ENCODE data around the gene TBCK.
"Not testable (repeated sequence)": the region's sequence is repeated elsewhere in the genome, so short reads cannot be mapped to it uniquely, and the experiment has no call there.

TBCK gene

DNA sequence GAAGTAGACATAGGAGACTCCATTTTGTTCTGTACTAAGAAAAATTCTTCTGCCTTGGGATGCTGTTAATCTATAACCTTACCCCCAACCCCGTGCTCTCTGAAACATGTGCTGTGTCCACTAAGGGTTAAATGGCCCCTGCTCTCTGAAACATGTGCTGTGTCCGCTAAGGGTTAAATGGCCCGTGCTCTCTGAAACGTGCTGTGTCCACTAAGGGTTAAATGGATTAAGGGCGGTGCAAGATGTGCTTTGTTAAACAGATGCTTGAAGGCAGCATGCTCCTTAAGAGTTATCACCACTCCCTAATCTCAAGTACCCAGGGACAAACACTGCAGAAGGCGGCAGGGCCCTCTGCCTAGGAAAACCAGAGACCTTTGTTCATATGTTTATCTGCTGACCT, 5.8 kb upstream of the TBCK start:
- not testable (repeated sequence) for DNase-seq (ENCODE audit: low spot score)

DNA sequence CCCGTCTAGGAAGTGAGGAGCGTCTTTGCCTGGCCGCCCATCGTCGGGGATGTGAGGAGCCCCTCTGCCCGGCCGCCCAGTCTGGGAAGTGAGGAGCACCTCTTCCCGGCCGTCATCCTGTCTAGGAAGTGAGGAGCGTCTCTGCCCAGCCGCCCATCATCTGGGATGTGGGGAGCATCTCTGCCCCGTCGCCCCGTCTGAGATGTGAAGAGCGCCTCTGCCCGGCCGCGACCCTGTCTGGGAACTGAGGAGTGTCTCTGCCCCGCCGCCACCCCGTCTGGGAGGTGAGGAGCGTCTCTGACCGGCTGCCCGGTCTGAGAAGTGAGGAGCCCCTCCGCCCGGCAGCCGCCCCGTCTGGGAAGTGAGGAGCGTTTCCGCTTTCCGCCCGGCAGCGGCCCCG, 5.2 kb upstream of the TBCK start:
- not testable (repeated sequence) for DNase-seq (ENCODE audit: low spot score)

DNA sequence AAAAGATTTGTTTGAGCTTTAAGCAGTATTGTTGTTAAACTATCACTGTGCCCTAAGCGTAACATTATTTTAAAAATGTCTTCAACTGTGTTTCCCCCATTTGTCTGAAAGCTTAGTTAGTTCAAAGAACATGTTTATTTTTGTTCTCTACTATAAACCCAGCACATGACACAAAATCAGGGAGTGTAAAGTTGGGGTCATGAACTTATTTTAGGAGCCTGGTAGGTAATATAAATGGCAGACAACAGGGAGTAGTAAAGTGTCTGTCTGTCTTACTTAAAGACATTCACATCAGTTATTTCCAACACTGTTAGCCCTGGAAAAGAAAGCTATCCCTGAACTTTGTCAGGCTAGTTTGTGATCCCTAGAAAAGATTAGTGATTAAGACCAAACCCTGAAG, 4.2 kb upstream of the TBCK start:
- DNase-seq (ENCODE audit: low spot score), result no peak

DNA sequence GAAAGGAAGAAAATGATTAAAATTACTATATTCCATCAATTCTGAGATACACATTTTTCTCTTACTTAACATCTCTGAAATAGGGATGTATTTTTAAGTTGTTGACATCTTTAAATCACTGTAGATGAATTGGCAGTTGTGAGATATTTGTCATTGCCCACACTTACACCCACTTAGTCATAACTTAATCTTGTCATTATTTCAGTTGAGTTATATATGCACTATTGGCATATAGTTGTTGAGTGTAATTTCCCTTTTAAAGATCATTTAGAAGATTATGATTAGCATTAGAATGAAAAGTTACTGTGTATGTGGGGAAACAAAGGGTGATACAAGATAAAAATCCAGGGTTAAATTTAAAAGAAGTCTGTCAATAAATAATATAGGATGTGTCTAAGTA, 2.5 kb upstream of the TBCK start:
- DNase-seq (ENCODE audit: low spot score), result no peak

DNA sequence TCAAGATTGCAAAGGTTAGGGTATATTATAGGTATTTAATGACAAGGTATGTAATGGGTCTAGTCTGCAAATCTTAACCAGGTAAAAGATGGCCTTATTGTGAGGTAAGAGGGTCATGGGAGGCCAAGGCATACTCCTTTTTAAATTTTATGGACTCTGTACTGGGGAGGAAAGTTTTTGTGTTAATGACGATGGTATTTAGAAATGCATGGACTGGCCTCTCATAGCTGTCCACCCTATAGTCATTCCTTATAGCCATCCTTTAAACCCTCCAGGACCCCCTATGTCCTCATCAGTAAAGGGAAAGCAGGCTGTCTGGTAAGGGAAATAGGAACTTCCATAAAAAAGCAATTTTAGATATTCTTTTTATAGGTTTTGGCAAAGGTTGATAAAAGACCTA, 1.8 kb upstream of the TBCK start:
- DNase-seq (ENCODE audit: low spot score), result no peak

DNA sequence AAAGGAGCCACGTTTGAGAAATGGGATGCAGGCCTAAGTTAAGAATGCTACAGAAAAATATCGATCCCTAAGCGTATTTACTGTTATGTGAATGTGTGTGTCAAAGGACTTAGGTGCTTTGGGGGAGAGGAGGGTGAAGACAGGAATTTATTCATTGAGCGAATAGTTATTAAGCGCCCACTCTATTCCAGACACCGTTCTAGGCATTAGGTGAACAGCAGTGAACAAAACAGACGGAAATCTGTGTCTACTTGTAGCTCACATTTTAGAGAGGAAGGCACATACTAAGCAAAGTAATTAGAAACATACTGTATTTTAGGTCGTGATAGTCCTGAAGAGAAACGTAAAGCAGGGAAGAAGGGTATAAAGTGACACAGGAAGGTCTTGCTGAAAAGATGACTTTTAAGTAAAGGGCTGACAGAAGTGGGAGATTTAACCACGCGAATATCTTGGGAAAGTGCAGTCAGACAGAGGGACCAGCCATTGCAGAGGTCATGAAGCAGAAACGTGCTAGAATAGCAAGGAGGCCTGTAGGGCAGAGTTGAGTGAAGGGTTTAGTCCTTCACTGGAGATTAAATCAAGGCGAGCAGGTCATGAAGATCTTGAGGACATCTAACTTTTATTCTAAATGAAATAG, 882 bp upstream of the TBCK start:
- no peak for DNase-seq (ENCODE audit: low spot score)

DNA sequence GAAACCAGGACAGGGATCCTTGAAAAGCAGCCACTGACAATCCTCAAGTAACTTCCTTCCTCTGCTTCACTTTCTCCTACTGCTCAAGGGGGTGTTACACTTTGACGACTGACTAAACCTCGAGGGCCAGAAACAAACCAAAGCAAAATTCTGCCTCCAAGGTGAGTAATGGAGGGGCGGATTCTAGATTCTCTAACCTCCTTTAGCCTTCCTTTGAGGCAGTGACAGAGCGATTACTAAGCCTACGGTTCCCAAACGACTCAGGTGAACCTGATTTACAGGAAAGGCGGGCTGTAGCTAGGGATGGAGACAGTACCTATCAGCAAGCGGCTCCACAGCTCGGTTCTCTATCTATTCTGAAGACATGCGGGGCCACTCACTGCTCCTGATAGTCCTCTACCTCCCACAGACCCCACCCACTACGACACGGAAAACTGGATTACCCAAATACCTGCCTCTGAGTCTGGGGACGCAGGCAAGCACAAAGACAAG, 487 bp downstream of the TBCK start:
- DNase-seq (ENCODE audit: low spot score), result peak; percentile 18

DNA sequence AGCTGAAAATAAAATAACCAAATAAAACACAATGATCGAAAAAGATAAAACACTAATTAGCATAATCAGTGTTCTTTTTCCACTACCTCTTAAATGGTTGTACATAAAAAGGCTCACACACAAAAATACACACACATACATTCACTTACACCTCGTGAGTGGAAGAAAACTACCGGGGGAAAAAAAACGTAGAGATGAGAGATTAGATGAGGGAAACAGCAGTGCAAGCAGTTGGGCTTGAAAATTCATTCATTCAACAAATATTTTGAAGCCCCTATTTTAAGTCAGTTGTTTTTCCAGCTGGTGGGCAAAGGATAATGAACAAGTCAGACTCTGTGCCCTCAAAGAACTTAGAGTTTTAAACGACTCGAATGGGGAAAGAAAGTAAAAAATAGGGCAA, 1.0 kb downstream of the TBCK start:
- no peak for DNase-seq (ENCODE audit: low spot score)

DNA sequence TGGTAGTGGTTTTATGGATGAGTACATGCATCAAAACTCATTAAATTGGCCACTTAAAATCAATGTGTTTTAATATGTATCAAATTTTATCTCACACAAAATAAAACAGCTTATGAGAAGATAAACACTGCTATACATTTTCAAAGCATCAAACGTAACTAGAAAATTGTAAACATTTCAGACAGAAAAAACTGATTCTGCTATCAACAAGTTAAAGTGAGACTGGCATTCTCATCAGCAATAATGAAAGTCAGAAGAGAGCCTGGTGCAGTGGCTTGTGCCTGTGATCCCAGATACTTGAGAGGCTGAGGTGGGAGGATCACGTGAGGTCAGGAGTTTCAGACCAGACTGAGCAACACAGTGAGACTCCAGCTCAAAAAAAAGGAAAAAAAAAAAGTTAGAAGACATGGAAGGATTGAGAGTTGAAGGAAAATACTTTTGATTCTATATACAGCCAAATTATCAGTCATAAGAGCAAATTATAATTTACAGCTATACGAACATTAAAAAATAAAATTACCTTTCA, 2.9 kb downstream of the TBCK start:
- DNase-seq (ENCODE audit: low spot score), result no peak

DNA sequence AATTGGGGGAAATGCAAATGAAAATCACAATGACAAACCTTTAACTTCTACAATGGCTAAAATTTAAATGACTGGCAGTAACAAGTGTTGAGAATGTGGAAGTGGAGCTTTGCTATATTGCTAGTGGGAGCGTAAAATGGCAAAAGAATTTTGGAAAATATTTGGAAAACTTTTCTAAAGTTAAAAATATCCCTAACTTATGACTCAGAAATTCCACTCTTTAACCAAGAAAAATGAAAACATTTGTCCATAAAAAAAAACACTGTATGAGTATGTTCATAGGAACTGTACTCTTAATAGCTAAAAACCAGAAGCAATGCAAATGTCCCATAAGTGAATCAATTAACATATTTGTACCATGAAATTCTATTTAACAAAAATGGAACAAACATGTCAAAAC, 3.6 kb downstream of the TBCK start:
- peak; percentile 12 for DNase-seq (ENCODE audit: low spot score)

DNA sequence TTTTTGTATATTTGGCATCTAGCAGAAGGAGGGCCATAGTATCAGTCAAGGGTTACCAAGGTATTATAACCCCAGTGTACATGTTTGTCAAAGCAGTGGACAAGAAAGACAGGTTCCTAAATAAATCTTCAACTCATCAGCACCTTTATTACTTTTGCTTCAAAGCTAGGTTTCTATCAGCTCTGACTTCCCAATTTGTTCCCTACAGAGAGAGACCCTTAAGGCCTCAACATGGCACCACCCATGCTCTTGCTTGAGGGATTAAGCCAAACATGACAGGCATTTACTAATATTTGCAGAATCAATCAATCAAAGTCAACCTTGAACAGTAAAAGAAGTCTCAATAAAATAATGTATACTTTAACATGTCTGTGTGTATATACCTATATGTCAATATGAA, 9.4 kb downstream of the TBCK start:
- no peak for DNase-seq (ENCODE audit: low spot score)

DNA sequence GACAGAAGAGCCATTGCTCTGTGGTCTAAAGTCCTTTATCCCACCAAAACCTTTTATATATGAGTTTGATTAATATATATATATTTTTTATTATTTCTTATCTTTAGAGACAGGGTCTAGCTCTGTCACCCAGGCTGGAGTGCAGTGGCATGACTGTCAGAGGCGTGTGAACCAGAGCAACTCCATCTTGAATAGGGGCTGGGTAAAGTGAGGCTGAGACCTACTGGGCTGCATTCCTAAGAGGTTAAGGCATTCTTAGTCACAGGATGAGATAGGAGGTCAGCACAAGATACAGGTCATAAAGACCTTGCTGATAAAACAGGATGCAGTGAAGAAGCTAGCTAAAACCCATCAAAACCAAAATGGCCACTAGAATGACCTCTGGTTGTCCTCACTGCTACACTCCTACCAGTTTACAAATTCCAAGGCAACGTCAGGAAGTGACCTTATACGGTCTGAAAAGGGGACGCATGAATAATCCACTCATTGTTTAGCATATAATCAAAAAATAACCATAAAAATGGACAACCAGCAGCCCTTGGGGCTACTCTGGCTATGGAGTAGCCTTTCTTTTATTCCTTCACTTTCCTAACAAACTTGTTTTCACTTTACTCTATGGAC, 10.5 kb downstream of the TBCK start:
- no peak for DNase-seq (ENCODE audit: low spot score)

DNA sequence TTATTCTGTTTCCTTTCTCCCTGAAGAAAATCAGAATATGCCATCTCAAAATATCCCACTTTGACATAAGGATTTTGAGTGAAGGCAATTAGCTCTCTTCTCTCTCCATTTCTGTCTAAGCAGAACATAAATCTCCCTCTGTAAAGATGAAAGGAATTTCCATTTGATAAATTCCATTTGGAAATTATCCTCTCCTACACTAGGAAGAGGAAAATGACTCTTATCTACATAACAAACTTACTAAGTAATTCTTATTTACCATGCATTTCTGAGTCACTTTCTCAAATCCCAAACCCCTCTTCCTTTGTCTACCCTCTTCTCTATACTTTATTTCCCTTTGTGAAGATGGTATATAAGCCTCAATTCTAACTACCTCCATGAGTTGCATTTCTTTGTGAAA, 11.4 kb downstream of the TBCK start:
- no peak for DNase-seq (ENCODE audit: low spot score)

DNA sequence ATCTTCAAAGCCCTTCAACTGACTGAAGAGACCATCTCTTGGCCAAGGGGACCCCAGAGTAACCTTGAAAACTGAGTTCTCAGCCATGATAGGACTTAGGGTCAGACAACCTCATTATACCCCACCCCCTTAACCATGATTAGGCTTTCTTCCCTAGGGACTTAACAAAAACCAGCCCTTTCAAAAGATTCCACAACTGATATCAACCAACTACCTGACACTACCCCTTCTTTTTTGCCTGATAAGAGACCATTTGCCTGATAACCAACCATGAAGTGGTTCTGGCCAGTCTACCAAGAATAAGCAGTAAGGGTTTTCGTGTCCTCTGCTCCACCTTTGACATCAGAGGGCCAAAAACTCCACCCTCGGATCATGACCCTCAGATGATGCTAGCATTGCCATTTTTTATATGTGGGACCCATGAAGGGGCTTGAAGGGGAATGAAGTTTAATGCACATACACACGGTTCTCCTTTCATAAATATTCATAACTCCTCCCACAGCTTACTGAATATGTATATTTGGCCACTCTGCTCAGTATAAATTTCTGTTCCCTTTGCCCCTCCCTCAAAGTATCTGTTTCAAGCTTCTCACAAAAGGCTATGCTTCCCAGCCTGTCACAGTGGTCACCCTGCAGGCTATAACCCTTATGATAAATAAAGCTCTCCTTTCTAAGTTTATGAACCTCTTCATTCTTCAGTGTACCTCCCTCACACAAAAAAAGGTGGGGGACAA, 12.3 kb downstream of the TBCK start:
- DNase-seq (ENCODE audit: low spot score), result no peak

DNA sequence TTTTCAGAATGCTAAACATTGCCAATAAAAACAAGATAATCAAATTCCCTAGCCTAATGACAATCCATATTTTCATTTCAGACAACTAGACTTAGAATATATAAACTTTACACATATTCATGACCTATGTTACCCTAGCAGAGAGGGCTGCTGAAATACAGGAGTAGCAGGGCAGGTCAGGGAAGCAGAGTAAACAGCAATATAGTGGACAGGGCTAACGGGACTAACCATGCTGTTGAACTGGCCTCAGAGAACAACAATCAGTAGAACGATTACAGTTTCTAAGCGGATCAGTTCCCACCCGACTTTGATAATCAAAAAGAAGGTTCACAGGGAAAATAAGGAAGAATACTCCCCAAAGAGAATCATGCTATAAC, 14.0 kb downstream of the TBCK start:
- DNase-seq (ENCODE audit: low spot score), result no peak

DNA sequence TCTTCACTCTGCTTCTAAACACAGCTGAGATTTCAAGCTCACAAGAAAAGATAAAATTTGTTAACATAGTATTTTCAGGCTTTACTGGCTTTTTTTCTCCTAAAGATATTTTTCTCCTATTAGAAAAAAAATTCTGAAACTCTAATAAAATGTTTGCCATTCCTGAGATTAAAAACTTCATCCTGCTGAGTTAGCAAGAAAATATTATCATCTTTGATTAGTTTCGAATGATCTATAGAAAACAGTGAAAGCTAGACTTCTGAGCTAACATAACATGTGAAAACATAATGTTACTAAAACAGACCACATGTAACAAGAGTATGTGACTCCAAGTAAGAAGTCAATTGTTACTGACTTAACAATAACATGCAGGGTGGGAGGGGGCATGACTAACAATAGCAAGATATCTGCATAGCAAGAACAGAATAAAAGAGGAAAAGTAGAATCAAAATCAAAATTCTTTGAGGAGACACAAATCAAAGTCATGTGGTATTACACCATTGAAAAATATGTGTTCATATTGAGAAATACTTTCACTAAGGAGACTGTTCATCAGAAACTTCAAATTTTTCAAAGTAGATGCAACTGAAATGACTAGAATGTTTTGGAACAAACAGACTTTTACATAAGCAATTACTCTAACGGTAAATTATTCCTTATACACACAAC, 14.5 kb downstream of the TBCK start:
- DNase-seq (ENCODE audit: low spot score), result peak; percentile 8

DNA sequence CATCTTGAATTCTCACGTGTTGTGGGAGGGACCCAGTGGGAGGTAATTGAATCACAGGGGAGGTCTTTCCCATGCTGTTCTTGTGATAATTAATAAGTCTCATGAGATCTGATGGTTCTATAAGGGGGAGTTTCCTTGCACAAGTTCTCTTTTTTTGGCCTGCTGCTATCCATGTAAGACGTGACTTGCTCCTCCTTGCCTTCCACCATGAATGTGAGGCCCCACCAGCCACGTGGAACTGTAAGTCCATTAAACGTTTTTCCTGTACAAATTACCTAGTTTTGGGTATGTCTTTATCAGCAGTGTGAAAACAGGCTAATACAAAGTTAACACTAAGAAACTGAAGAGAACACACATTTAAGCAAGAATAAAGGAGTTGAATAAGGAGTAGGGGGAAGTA, 16.0 kb downstream of the TBCK start:
- DNase-seq (ENCODE audit: low spot score), result no peak

DNA sequence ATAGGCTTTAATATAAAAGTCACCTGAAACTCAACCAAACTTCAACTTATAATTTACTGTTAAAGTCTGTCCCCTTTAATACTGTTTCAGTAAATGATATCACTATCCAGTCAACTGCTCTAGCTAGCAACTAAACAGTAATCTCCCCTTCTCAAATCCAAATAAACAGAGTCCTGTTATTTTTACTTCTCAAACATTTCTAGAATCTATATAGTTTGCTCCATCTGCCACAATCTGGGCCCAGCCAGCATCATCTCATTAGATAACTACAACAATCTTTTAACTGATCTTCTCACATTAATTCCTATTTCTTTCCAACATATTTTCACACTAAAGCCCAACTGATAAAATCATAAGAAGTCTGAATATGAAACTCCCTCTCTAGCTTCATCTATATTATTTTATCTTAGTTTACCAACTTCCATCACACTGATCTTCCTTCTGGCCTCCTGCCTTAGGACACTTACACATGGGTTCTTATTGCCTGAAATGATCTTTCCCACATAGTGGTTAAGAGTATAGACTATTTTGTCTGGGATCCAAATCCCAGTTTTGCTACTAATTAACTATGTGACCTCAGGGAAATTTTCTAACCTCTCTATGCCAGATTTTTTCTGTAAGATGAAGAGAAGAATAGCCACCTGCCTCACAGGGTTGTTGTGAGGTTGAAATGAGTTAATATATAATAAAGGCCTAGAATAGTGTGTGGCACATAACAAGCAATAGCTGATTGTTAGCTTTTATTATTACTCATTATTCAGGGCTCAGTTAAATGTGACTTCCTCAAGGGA, 18.6 kb downstream of the TBCK start:
- DNase-seq (ENCODE audit: low spot score), result no peak

DNA sequence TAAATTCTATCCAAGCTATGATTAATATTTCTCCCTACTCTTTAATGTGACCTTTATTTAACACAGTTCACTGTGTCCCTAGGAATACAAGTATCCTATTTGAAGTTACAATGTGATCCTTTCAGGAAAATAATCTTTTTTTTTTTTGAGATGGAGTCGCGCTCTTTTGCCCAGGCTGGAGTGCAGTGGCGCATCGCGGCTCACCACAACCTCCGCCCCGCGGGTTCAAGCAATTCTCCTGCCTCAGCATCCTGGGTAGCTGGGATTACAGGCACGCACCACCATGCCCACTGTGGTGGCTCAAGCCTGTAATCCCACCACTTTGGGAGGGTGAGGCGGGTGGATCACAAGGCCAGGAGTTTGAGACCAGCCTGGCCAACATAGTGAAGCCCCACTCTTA, 21.9 kb downstream of the TBCK start:
- no peak for DNase-seq (ENCODE audit: low spot score)

DNA sequence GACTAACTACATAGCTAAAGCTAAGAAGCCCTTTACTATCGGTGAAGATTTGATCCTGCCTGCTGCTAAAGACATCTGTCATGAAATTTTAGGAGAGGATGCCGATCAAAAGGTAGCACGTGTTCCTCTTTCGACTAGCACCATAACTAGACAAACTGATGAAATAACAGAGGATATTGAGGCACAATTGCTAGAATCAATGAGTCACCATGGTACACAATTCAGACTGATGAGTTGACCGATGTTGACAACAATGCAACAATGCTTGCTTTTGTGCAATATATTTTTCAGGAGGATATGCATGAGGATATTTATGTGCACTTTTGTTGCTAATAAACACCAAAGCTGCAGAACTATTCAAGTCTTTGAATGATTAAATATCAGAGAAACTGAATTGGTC, 24.3 kb downstream of the TBCK start:
- no peak for DNase-seq (ENCODE audit: low spot score)

DNA sequence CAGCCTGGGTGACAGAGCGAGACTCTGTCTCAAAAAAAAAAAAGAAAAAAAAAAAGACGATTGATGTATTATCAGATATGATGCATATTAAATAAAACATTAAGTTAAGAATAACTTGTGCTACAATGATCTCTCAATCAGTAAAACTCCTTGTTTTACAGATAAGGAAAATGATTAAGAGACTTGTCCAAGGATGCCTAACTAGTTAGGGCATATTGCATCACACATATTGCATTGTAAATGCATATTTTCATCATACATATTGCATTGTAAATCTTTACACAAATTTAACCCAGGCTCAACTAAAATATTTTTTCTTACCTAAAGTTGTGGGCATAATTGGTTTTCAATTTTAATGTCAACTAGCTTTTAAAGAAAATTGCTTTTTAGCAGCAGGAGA, 26.3 kb downstream of the TBCK start:
- DNase-seq (ENCODE audit: low spot score), result no peak
